Panc1 (cell line): Measurements from ENCODE around the gene MBTPS1. TPM values are rescaled to one million over a fixed set of nuclear protein-coding genes. Genes with fewer than 3 reads are reported as not detected.

ENCODE experiments used
- ATAC-seq: fragments of 200-7000 bp; cut with Tn5 transposase; 2 replicates; pipeline ENCODE4 v1.9.1; 2020; ENCODE audit warnings: mild to moderate bottlenecking, moderate library complexity
- BruUV-seq: library from RNA; stranded (reverse); fragments of 400-500 nt; replicated peaks from 2 replicates; lab custom pipeline; 2021; lab: Mats Ljungman, UMichigan
- CTCF ChIA-PET: fragments of 300-600 bp; sonication (Branson Sonifier 250); formaldehyde crosslinking; loops from one replicate; lab custom pipeline; 2022; ENCODE audit warnings: antibody characterized with exemption; lab: Charles Lee
- POLR2A ChIA-PET: fragments of 300-600 bp; sonication (Branson Sonifier 250); formaldehyde crosslinking; loops from one replicate; lab custom pipeline; 2022; ENCODE audit warnings: antibody characterized with exemption; lab: Charles Lee
- DNase-seq: peaks from one replicate; pipeline ENCODE4 v3.0.0-alpha.2; 2010; ENCODE audit warnings: low read depth, low spot score
- H3K27ac ChIP-seq: 2 replicates; pipeline ENCODE4 v1.5.1; 2011; ENCODE audit warnings: mild to moderate bottlenecking, low read length, inconsistent platforms
- H3K27me3 ChIP-seq: fragments of 200-500 bp; sonication (Bioruptor generic); 2 replicates; pipeline ENCODE4 v1.6.0; 2014; ENCODE audit warnings: low read length, inconsistent platforms; ENCODE audit not compliant: control insufficient read depth, insufficient read depth
- H3K36me3 ChIP-seq: fragments of 200-500 bp; sonication (Bioruptor generic); 2 replicates; pipeline ENCODE4 v1.5.1; 2014; ENCODE audit warnings: inconsistent platforms, mild to moderate bottlenecking, low read length, moderate library complexity; ENCODE audit not compliant: control insufficient read depth, insufficient read depth
- H3K4me1 ChIP-seq: 2 replicates; pipeline ENCODE4 v1.5.1; 2011; ENCODE audit warnings: inconsistent platforms, mild to moderate bottlenecking, low read length, moderate library complexity; ENCODE audit not compliant: control insufficient read depth, insufficient read depth
- H3K4me3 ChIP-seq, 2 experiments: 2 replicates each; pipeline ENCODE4 v1.5.1; 2011 to 2012; ENCODE audit warnings: low read depth in 2 of 2, low read length in 2 of 2, mild to moderate bottlenecking in 2 of 2, inconsistent platforms in 1 of 2, moderate library complexity in 1 of 2
- H3K9me3 ChIP-seq: fragments of 200-500 bp; sonication (Bioruptor generic); 2 replicates; pipeline ENCODE4 v1.5.1; 2014; ENCODE audit warnings: low read depth, mild to moderate bottlenecking, inconsistent platforms, low read length, moderate library complexity; ENCODE audit not compliant: control insufficient read depth, insufficient read depth
- POLR2AphosphoS5 ChIP-seq: IDR thresholded peaks from 2 replicates; pipeline ENCODE4 v1.6.1; 2012; ENCODE audit warnings: mild to moderate bottlenecking, low read depth, low read length, moderate library complexity
- SIN3A ChIP-seq: IDR thresholded peaks from 2 replicates; pipeline ENCODE4 v1.6.1; 2012; ENCODE audit warnings: low read depth, mild to moderate bottlenecking, low read length, moderate library complexity, borderline replicate concordance; ENCODE audit not compliant: insufficient read depth
- TCF7L2 ChIP-seq: IDR thresholded peaks from 2 replicates; pipeline ENCODE4 v1.6.1; 2011; ENCODE audit warnings: mild to moderate bottlenecking, low read depth, low read length, inconsistent platforms
- in situ Hi-C: cut with HindIII; loops from 2 replicates; pipeline ENCODE4 v1.10.0; 2016; ENCODE audit warnings: low sequenced_read_pairs, low pct_unique_long_range_greater_than_20kb
- intact Hi-C: fragments of 100-400 bp; cut with micrococcal nuclease; formaldehyde crosslinking; loops from one replicate; pipeline ENCODE4 v1.10.0; 2022; ENCODE audit not compliant: unreplicated experiment
- total RNA-seq: library from RNA; stranded (reverse); gene quantifications from one replicate; pipeline ENCODE4 v1.2.1, GENCODE V29; 2021; ENCODE audit not compliant: unreplicated experiment
- TF ChIP-seq, protein P1 (sequence below): fragments of 450-650 bp; IDR thresholded peaks from 2 replicates; pipeline ENCODE4 v1.5.1; 2017; ENCODE audit warnings: mild to moderate bottlenecking
- TF ChIP-seq, protein P2 (sequence below), 2 experiments: IDR thresholded peaks; 2 replicates each; pipeline ENCODE4 v1.6.1; 2011 to 2012; ENCODE audit warnings: low read depth in 2 of 2, control low read depth in 1 of 2, low read length in 1 of 2, mild to moderate bottlenecking in 1 of 2, moderate library complexity in 1 of 2; ENCODE audit not compliant: insufficient read depth in 1 of 2

MBTPS1 gene
- total RNA-seq, 1 experiment from 2014 or later = 66.8 TPM

DNA sequence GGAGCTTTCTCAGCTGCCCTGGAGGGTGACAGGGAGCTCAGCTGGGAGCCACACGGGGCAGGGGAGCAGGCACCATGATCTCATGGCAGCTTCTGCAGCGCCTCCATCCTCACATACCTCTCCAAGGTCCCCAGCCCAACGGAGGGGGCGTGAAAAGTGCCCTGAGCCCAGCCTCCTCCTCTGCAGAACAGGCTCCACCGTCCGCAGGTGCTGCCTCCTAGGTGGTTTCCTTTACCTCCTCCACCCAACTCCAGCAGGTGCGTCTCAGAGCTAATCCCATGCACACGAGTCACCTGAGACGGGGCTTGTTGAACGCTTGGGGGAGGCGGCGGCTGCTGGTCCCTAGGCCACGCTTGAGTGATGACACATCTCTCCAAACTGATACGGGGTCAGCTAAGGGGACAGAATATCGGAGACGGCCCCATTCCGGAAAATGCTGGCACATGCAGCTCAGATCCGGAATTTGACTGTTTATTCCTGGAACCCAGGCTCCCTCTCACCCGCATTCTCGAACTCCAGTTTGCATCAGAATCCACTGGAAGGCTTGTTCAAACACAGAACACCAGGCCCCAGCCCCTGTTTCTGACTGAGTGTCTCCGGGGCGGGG is 73.8 kb downstream of the MBTPS1 start:
- ChIA-PET POLR2A (no interaction called here), CTCF (no interaction called here)
- no peaks in the 10 kb centered on the region for H3K9me3 ChIP-seq
- DNase-seq (no peak), ATAC-seq (no peak)
- no peak overlapping the region for H3K4me3 ChIP-seq
- H3K4me1 ChIP-seq = no peaks in the 10 kb centered on the region
- no peak overlapping the region for H3K27ac ChIP-seq
- in situ Hi-C loops (no loop called here), intact Hi-C loops (no loop called here)
- TF ChIP-seq SIN3A = no peak
- TF ChIP-seq POLR2AphosphoS5 = no peak
- TF ChIP-seq, protein P1, sequence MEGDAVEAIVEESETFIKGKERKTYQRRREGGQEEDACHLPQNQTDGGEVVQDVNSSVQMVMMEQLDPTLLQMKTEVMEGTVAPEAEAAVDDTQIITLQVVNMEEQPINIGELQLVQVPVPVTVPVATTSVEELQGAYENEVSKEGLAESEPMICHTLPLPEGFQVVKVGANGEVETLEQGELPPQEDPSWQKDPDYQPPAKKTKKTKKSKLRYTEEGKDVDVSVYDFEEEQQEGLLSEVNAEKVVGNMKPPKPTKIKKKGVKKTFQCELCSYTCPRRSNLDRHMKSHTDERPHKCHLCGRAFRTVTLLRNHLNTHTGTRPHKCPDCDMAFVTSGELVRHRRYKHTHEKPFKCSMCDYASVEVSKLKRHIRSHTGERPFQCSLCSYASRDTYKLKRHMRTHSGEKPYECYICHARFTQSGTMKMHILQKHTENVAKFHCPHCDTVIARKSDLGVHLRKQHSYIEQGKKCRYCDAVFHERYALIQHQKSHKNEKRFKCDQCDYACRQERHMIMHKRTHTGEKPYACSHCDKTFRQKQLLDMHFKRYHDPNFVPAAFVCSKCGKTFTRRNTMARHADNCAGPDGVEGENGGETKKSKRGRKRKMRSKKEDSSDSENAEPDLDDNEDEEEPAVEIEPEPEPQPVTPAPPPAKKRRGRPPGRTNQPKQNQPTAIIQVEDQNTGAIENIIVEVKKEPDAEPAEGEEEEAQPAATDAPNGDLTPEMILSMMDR = no peak
- no peak for TF ChIP-seq TCF7L2
- TF ChIP-seq, protein P2, sequence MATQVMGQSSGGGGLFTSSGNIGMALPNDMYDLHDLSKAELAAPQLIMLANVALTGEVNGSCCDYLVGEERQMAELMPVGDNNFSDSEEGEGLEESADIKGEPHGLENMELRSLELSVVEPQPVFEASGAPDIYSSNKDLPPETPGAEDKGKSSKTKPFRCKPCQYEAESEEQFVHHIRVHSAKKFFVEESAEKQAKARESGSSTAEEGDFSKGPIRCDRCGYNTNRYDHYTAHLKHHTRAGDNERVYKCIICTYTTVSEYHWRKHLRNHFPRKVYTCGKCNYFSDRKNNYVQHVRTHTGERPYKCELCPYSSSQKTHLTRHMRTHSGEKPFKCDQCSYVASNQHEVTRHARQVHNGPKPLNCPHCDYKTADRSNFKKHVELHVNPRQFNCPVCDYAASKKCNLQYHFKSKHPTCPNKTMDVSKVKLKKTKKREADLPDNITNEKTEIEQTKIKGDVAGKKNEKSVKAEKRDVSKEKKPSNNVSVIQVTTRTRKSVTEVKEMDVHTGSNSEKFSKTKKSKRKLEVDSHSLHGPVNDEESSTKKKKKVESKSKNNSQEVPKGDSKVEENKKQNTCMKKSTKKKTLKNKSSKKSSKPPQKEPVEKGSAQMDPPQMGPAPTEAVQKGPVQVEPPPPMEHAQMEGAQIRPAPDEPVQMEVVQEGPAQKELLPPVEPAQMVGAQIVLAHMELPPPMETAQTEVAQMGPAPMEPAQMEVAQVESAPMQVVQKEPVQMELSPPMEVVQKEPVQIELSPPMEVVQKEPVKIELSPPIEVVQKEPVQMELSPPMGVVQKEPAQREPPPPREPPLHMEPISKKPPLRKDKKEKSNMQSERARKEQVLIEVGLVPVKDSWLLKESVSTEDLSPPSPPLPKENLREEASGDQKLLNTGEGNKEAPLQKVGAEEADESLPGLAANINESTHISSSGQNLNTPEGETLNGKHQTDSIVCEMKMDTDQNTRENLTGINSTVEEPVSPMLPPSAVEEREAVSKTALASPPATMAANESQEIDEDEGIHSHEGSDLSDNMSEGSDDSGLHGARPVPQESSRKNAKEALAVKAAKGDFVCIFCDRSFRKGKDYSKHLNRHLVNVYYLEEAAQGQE (IDR thresholded peaks at IDR 0.05; ENCODE audit: insufficient read depth in 1 of 2, low read depth in 2 of 2, low read length in 1 of 2) = no peak
- H3K27me3 ChIP-seq = no peaks in the 10 kb centered on the region
- no TSS peak for BruUV-seq
- no peaks in the 10 kb centered on the region for H3K36me3 ChIP-seq

DNA sequence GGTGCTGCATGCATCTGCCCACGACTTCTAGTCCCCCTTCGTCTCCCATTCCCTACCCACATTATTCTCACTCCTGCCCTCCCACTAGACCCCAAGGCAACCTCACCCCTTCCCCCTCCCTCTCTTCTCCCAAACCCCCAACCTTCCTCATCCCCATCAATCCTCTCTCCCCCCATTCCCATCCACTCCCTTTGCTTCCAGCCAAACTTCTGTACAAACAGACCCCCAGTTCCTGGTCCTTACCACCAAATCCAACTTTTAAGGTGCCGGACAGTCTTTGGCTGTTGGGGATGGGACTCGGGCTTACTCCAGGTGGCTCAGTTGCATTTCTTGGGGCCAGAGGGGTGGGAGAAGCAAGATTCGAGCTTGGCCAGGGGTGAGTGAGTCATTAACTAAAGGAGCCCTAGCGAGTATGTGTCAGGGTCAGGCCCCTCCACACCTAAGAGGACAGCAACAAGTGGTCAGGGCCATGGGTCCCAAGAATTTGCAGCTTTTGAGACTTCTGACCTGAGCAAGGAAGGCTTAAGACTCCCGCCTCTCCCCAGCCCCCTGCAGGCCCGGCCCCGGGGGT is 74.3 kb downstream of the MBTPS1 start, which contains the start of gene SLC38A8:
Gene SLC38A8 (minus strand): TSS at position 488 of the 571 bp plus-strand sequence. CDS start 638 bp downstream, outside the sequence.
- TF ChIP-seq, protein P2 (IDR thresholded peaks at IDR 0.05; ENCODE audit: insufficient read depth in 1 of 2, low read depth in 2 of 2, low read length in 1 of 2) = no peak
- no peak for TF ChIP-seq TCF7L2
- no peak for TF ChIP-seq SIN3A
- TF ChIP-seq, protein P1 = no peak
- TF ChIP-seq POLR2AphosphoS5 = no peak
- in situ Hi-C loops = no loop called here
- Histone ChIP-seq H3K9me3 (no peaks in the 10 kb centered on the region), H3K27me3 (no peaks in the 10 kb centered on the region), H3K4me1 (no peaks in the 10 kb centered on the region), H3K36me3 (no peaks in the 10 kb centered on the region), H3K27ac (no peak within 1 kb of the TSS), H3K4me3 (no peak within 1 kb of the TSS)
- intact Hi-C loops = no loop called here
- ChIA-PET CTCF (no interaction called here), POLR2A (no interaction called here)
- DNase-seq (no peak), ATAC-seq (no peak)
- BruUV-seq = no TSS peak
